SK-N-SH (cell line): ENCODE data around the gene SBF2. TPM values are rescaled to one million over a fixed set of nuclear protein-coding genes. Genes with fewer than 3 reads are reported as not detected.

Experiments
- CTCF ChIA-PET: fragments of 300-600, 350-600 bp; formaldehyde crosslinking; extraction: SDS; loops from one replicate; lab custom pipeline; 2021; lab: Yijun Ruan, JAX
- POLR2A ChIA-PET: fragments of 350-600 bp; sonication (Branson Sonifier 250); formaldehyde crosslinking; extraction: SDS; loops from one replicate; lab custom pipeline; 2020; ENCODE audit warnings: antibody characterized with exemption, inconsistent platforms; lab: Yijun Ruan, JAX
- DNase-seq: peaks from one replicate; pipeline ENCODE4 v3.0.0; 2012
- H2AFZ ChIP-seq: fragments of 200-600 bp; sonication (generic); 2 replicates; pipeline ENCODE4 v1.8.1; 2016; ENCODE audit warnings: antibody characterized with exemption, mild to moderate bottlenecking, low read depth
- H3F3A ChIP-seq: fragments of 200-600 bp; sonication (generic); replicated peaks from 2 replicates; pipeline ENCODE3; 2016; ENCODE audit warnings: antibody characterized with exemption, mild to moderate bottlenecking; ENCODE audit not compliant: insufficient read depth
- H3K27ac ChIP-seq, 2 experiments: fragments of 200-500 bp in 1 of 2; fragments of 200-600 bp in 1 of 2; sonication (Bioruptor generic) in 1 of 2; sonication (generic), shearing (Covaris generic) in 1 of 2; 2 replicates each; pipeline versions ENCODE4 v1.5.1 to v1.6.1; 2014 to 2016; ENCODE audit warnings: low read depth in 2 of 2, inconsistent platforms in 1 of 2, low read length in 1 of 2, mild to moderate bottlenecking in 1 of 2, mixed read lengths in 1 of 2
- H3K27me3 ChIP-seq: fragments of 200-600 bp; sonication (generic), shearing (Covaris generic); 2 replicates; pipeline ENCODE4 v1.6.1; 2016; ENCODE audit warnings: mixed run types; ENCODE audit not compliant: insufficient read depth
- H3K36me3 ChIP-seq, 2 experiments: fragments of 200-500 bp in 1 of 2; fragments of 200-600 bp in 1 of 2; sonication (Bioruptor generic) in 1 of 2; sonication (generic) in 1 of 2; replicated peaks in 1 of 2; 2 replicates each; pipeline versions ENCODE3 to v1.5.1; 2014 to 2016; ENCODE audit warnings: low read length in 1 of 2, mild to moderate bottlenecking in 1 of 2; ENCODE audit not compliant: insufficient read depth in 2 of 2, control insufficient read depth in 1 of 2
- H3K4me1 ChIP-seq, 2 experiments: fragments of 200-500 bp in 1 of 2; fragments of 200-600 bp in 1 of 2; sonication (Bioruptor generic) in 1 of 2; sonication (generic), shearing (Covaris generic) in 1 of 2; 2 replicates each; pipeline versions ENCODE4 v1.5.1 to v1.6.1; 2014 to 2016; ENCODE audit warnings: low read depth in 1 of 2, low read length in 1 of 2, mixed run types in 1 of 2; ENCODE audit not compliant: insufficient read depth in 2 of 2, control insufficient read depth in 1 of 2
- H3K4me2 ChIP-seq: fragments of 200-600 bp; sonication (generic), shearing (Covaris generic); 2 replicates; pipeline ENCODE4 v1.6.1; 2017; ENCODE audit warnings: mixed run types
- H3K4me3 ChIP-seq, 2 experiments: fragments of 200-500 bp in 1 of 2; fragments of 200-600 bp in 1 of 2; sonication (Bioruptor generic) in 1 of 2; sonication (generic), shearing (Covaris generic) in 1 of 2; 2 replicates each; pipeline versions ENCODE4 v1.5.1 to v1.8.1; 2014 to 2016; ENCODE audit warnings: low read depth in 2 of 2, inconsistent platforms in 1 of 2, low read length in 1 of 2, mild to moderate bottlenecking in 1 of 2, mixed read lengths in 1 of 2, moderate library complexity in 1 of 2
- H3K79me2 ChIP-seq: fragments of 200-600 bp; sonication (generic); 2 replicates; pipeline ENCODE4 v1.8.1; 2017; ENCODE audit warnings: mild to moderate bottlenecking; ENCODE audit not compliant: insufficient read depth
- H3K9ac ChIP-seq: fragments of 200-600 bp; sonication (generic); 2 replicates; pipeline ENCODE4 v1.6.1; 2017; ENCODE audit warnings: mixed run types
- H3K9me2 ChIP-seq: fragments of 200-600 bp; sonication (generic); 2 replicates; pipeline ENCODE4 v1.6.1; 2017; ENCODE audit warnings: mixed run types
- H3K9me3 ChIP-seq: fragments of 200-600 bp; sonication (generic); 2 replicates; pipeline ENCODE4 v1.6.1; 2017; ENCODE audit warnings: mixed run types, mild to moderate bottlenecking, moderate library complexity
- H4K20me1 ChIP-seq: fragments of 200-600 bp; sonication (generic); 2 replicates; pipeline ENCODE4 v1.6.1; 2017; ENCODE audit warnings: mild to moderate bottlenecking, mixed run types; ENCODE audit not compliant: insufficient read depth
- FOSL2 ChIP-seq: IDR thresholded peaks from 2 replicates; pipeline ENCODE4 v1.4.0; 2012; ENCODE audit warnings: low read depth, mild to moderate bottlenecking, moderate library complexity, borderline replicate concordance
- FOXM1 ChIP-seq: IDR thresholded peaks from 2 replicates; pipeline ENCODE4 v1.4.0; 2012; ENCODE audit warnings: low read depth, mild to moderate bottlenecking
- MAX ChIP-seq: IDR thresholded peaks from 2 replicates; pipeline ENCODE4 v1.4.0; 2012; ENCODE audit warnings: low read depth
- MEF2A ChIP-seq: IDR thresholded peaks from 2 replicates; pipeline ENCODE4 v1.4.0; 2012; ENCODE audit warnings: low read depth, borderline replicate concordance
- MXI1 ChIP-seq: IDR thresholded peaks from 2 replicates; pipeline ENCODE4 v1.6.1; 2012; ENCODE audit warnings: mild to moderate bottlenecking, low read depth, low read length, improper control_type of control experiment
- NFIC ChIP-seq: IDR thresholded peaks from 2 replicates; pipeline ENCODE4 v1.4.0; 2012; ENCODE audit warnings: borderline replicate concordance
- NRF1 ChIP-seq: IDR thresholded peaks from 2 replicates; pipeline ENCODE4 v1.6.1; 2012; ENCODE audit warnings: low read depth, mild to moderate bottlenecking, low read length
- RAD21 ChIP-seq: IDR thresholded peaks from 2 replicates; pipeline ENCODE4 v1.6.1; 2012; ENCODE audit warnings: mild to moderate bottlenecking, low read length
- RCOR1 ChIP-seq: fragments of 150-350 bp; IDR thresholded peaks from 2 replicates; pipeline ENCODE4 v1.6.1; 2017; ENCODE audit warnings: antibody characterized with exemption, low read length
- REST ChIP-seq: IDR thresholded peaks from 2 replicates; pipeline ENCODE4 v1.6.1; 2012; ENCODE audit warnings: mild to moderate bottlenecking, low read depth, low read length, moderate library complexity
- SIN3A ChIP-seq: IDR thresholded peaks from 2 replicates; pipeline ENCODE4 v1.6.1; 2012; ENCODE audit warnings: low read depth, mild to moderate bottlenecking, low read length, moderate library complexity, borderline replicate concordance
- TEAD4 ChIP-seq: IDR thresholded peaks from 2 replicates; pipeline ENCODE4 v1.4.0; 2012; ENCODE audit warnings: mild to moderate bottlenecking, borderline replicate concordance; ENCODE audit not compliant: insufficient read depth
- USF1 ChIP-seq: IDR thresholded peaks from 2 replicates; pipeline ENCODE4 v1.4.0; 2012; ENCODE audit warnings: low read depth, borderline replicate concordance
- USF2 ChIP-seq: fragments of 150-350 bp; IDR thresholded peaks from 2 replicates; pipeline ENCODE4 v1.6.1; 2017; ENCODE audit warnings: antibody characterized with exemption, low read length, low read depth, borderline replicate concordance
- YY1 ChIP-seq: IDR thresholded peaks from 2 replicates; pipeline ENCODE4 v1.4.0; 2012; ENCODE audit warnings: low read depth, mild to moderate bottlenecking
- WGBS: methylation state at CpG from one replicate; pipeline ENCODE4 v1.1.6; 2017; ENCODE audit warnings: low lambda C conversion rate; 5-methylcytosine and 5-hydroxymethylcytosine counted together
- polyA plus RNA-seq, 3 experiments: library from polyadenylated mRNA; depleted of rRNA; stranded (reverse); fragments of >200 nt; gene quantifications; 2 replicates each; pipeline ENCODE4 v1.2.3, GENCODE V29; 2012

SBF2 gene
- polyA plus RNA-seq, 1 of the 3 experiments (the other 2 are of a cell fraction), result 23.0 TPM

- peak overlapping the region; percentile 6; the same call in 1 of the 2 replicates for H3K4me2 ChIP-seq
- ChIA-PET POLR2A (no interaction called here), CTCF (interaction anchor here (1.3 to 1.5 kb wide), 2 partner anchors 10 to 42 kb away, joined by 3 read pairs; no protein-coding TSS in a partner anchor)
- H3K4me3 ChIP-seq, result no peak overlapping the region
- H3K9ac ChIP-seq, result peak overlapping the region; percentile 56
- no peaks in the 10 kb centered on the region for H3K27me3 ChIP-seq
- H3K9me2 ChIP-seq, result no peaks in the 10 kb centered on the region
- H3K27ac ChIP-seq, result peak overlapping the region; percentile 90 to 92
- H2AFZ ChIP-seq, result no peak overlapping the region
- H4K20me1 ChIP-seq, result no peaks in the 10 kb centered on the region
- WGBS, result 20% methylated on average over 1 of the region's 1 CpG
- H3F3A ChIP-seq, result peaks cover 43% of the 10 kb centered on the region
- TF ChIP-seq RCOR1, result no peak
- no peak for TF ChIP-seq SIN3A
- TF ChIP-seq MEF2A, result no peak
- no peak for TF ChIP-seq YY1
- no peak for TF ChIP-seq NRF1
- TF ChIP-seq NFIC, result no peak
- TF ChIP-seq REST, result no peak
- TF ChIP-seq FOXM1, result no peak
- TF ChIP-seq USF2, result no peak
- no peaks in the 10 kb centered on the region for H3K79me2 ChIP-seq
- DNase-seq, result no peak
- H3K36me3 ChIP-seq, result peaks cover 0 to 10% of the 10 kb centered on the region in 2 experiments
- peaks cover 0 to 36% of the 10 kb centered on the region in 2 experiments for H3K4me1 ChIP-seq
- no peaks in the 10 kb centered on the region for H3K9me3 ChIP-seq
Measured at GRCh38 chr11:9905501-9905951, 388.5 kb downstream of the SBF2 start.

GRCh38 chr11:9903579-9903978 is 390.4 kb downstream of the SBF2 start:
- Histone ChIP-seq H3K79me2 (no peaks in the 10 kb centered on the region), H3K4me1 (peaks cover 0 to 36% of the 10 kb centered on the region in 2 experiments), H3K9me2 (no peaks in the 10 kb centered on the region), H3K9me3 (no peaks in the 10 kb centered on the region), H2AFZ (no peak overlapping the region), H3K36me3 (no peaks in the 10 kb centered on the region), H3K4me2 (no peak overlapping the region), H3K9ac (no peak overlapping the region), H3F3A (peaks cover 48% of the 10 kb centered on the region), H3K27ac (0 out of 4 replicates have a peak overlapping the region, but pooled peaks of 1 of the 2 experiments have one; percentile 14), H3K27me3 (no peaks in the 10 kb centered on the region), H3K4me3 (no peak overlapping the region), H4K20me1 (no peaks in the 10 kb centered on the region)
- DNase-seq, result no peak
- no peak for TF ChIP-seq FOSL2
- no peak for TF ChIP-seq USF2
- no peak for TF ChIP-seq TEAD4
- no peak for TF ChIP-seq USF1
- no peak for TF ChIP-seq MEF2A
- TF ChIP-seq RAD21, result no peak
- TF ChIP-seq MXI1, result no peak
- no peak for TF ChIP-seq MAX
- WGBS, result 99% methylated on average over 6 of the region's 6 CpGs
- CTCF ChIA-PET, result interaction anchor here (0.6 kb wide), 1 partner anchor 30 kb away, joined by 3 read pairs; no protein-coding TSS in a partner anchor
- POLR2A ChIA-PET, result no interaction called here
